GM19099 (cell line): ENCODE data around the gene FBXO2.

ENCODE experiments used
- POLR2A ChIP-seq: IDR thresholded peaks from 3 replicates; pipeline ENCODE4 v1.6.1; 2011; ENCODE audit warnings: low read depth; ENCODE audit not compliant: insufficient read length; ENCODE audit errors: extremely low read depth

The FBXO2 gene

GRCh38 chr1:11654137-11654938 is at the start of gene FBXO2, which contains the start of gene FBXO44:
FBXO2 (minus strand) TSS chr1:11654429; CDS start chr1:11654340, 89 bp downstream.
FBXO44 (plus strand) TSS chr1:11654877; CDS start chr1:11655836, 959 bp downstream.
- peak; percentile 31 for TF ChIP-seq POLR2A

- TF ChIP-seq POLR2A = no peak
Measured at GRCh38 chr1:11703357-11704193, 49.3 kb upstream of the FBXO2 start.

- no peak for TF ChIP-seq POLR2A
Measured at GRCh38 chr1:11701981-11702803, 48.0 kb upstream of the FBXO2 start.

GRCh38 chr1:11701551-11701961 is 47.3 kb upstream of the FBXO2 start:
- TF ChIP-seq POLR2A = no peak

- no peak for TF ChIP-seq POLR2A
Measured at GRCh38 chr1:11700601-11701467, 46.6 kb upstream of the FBXO2 start.

GRCh38 chr1:11697893-11698210 is 43.6 kb upstream of the FBXO2 start:
- TF ChIP-seq POLR2A = no peak

GRCh38 chr1:11697188-11697892 is 43.1 kb upstream of the FBXO2 start:
- no peak for TF ChIP-seq POLR2A

- TF ChIP-seq POLR2A = no peak
Measured at GRCh38 chr1:11695861-11696260, 41.6 kb upstream of the FBXO2 start.

GRCh38 chr1:11693917-11694316 is 39.7 kb upstream of the FBXO2 start:
- no peak for TF ChIP-seq POLR2A

GRCh38 chr1:11693024-11693590 is 38.9 kb upstream of the FBXO2 start:
- no peak for TF ChIP-seq POLR2A

GRCh38 chr1:11691928-11692711 is 37.9 kb upstream of the FBXO2 start:
- no peak for TF ChIP-seq POLR2A

- no peak for TF ChIP-seq POLR2A
Measured at GRCh38 chr1:11691302-11691914, 37.2 kb upstream of the FBXO2 start, which contains the start of gene DRAXIN. DRAXIN (plus strand) TSS chr1:11691710; CDS start chr1:11706259, 14,549 bp downstream.
